ENCODE data around the gene ZNF532.

GRCh38 chr18:58901143-58901542, 36.5 kb downstream of the ZNF532 start:
- TF ChIP-seq ATF7 (IDR thresholded peaks at IDR 0.05): no peak
- TF ChIP-seq ATF7 (CRISPR knock-in tag; IDR thresholded peaks at IDR 0.05): no peak
- no peak for TF ChIP-seq TRAFD1 (CRISPR knock-in tag; IDR thresholded peaks at IDR 0.05; ENCODE audit: borderline replicate concordance)
- no peak for TF ChIP-seq ZNF770 (CRISPR knock-in tag; IDR thresholded peaks at IDR 0.05)
- TF ChIP-seq KLF13 (CRISPR knock-in tag; IDR thresholded peaks at IDR 0.05): no peak
- no peak for TF ChIP-seq RBM22 (optimal IDR thresholded peaks at IDR 0.05; ENCODE audit: low read length)
- TF ChIP-seq EZH2 (conservative IDR thresholded peaks at IDR 0.05; ENCODE audit: low read depth, low read length): no peak
